Measurements from ENCODE around the gene TRAF3IP1. TPM values are rescaled to one million over a fixed set of nuclear protein-coding genes. Genes with fewer than 3 reads are reported as not detected.
A peak's percentile ranks its signal among the peaks of the same experiment; 100 is the strongest.

TRAF3IP1 gene
- total and polyA plus RNA-seq, 2 of the 13 experiments (the other 11 are each of a cell fraction or from before 2014, with no cell fraction given), result 4.1 to 12.9 TPM

DNA sequence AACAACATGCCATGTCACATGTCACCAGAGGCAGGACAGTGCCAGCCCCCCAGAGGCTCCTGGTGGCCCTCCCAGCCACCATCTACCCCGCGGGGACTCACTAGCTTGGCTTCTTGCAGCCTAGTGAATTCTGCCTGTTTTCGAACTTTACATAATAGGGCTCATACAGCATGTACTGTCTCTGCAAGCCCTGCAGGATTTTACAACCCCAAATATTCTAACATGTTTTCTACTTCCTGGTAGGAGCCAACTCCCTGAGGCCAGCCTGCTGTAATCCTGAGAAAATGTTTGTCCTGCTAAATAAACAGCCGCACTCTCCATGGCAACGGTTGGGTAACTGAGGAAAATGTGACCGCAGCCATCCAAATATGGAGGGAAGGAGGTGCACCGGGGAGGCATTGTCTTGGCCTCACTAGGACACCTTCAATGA lies 34.6 kb upstream of the TRAF3IP1 start (continued):
- TF ChIP-seq, protein P1, sequence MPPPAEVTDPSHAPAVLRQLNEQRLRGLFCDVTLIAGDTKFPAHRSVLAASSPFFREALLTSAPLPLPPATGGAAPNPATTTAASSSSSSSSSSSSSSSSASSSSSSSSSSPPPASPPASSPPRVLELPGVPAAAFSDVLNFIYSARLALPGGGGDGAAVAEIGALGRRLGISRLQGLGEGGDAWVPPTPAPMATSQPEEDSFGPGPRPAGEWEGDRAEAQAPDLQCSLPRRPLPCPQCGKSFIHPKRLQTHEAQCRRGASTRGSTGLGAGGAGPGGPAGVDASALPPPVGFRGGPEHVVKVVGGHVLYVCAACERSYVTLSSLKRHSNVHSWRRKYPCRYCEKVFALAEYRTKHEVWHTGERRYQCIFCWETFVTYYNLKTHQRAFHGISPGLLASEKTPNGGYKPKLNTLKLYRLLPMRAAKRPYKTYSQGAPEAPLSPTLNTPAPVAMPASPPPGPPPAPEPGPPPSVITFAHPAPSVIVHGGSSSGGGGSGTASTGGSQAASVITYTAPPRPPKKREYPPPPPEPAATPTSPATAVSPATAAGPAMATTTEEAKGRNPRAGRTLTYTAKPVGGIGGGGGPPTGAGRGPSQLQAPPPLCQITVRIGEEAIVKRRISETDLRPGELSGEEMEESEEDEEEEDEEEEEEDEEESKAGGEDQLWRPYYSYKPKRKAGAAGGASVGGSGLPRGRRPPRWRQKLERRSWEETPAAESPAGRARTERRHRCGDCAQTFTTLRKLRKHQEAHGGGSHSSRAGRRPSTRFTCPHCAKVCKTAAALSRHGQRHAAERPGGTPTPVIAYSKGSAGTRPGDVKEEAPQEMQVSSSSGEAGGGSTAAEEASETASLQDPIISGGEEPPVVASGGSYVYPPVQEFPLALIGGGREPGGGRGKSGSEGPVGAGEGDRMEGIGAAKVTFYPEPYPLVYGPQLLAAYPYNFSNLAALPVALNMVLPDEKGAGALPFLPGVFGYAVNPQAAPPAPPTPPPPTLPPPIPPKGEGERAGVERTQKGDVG (CRISPR knock-in tag; IDR thresholded peaks at IDR 0.05; ENCODE audit: borderline replicate concordance), result no peak
- no peak for TF ChIP-seq RARG (CRISPR knock-in tag; IDR thresholded peaks at IDR 0.05; ENCODE audit: low read depth)
- TF ChIP-seq PITX1 (CRISPR knock-in tag; IDR thresholded peaks at IDR 0.05), result peak; percentile 86
- TF ChIP-seq MTF1 (CRISPR knock-in tag; IDR thresholded peaks at IDR 0.05), result no peak
- TF ChIP-seq, protein P2, sequence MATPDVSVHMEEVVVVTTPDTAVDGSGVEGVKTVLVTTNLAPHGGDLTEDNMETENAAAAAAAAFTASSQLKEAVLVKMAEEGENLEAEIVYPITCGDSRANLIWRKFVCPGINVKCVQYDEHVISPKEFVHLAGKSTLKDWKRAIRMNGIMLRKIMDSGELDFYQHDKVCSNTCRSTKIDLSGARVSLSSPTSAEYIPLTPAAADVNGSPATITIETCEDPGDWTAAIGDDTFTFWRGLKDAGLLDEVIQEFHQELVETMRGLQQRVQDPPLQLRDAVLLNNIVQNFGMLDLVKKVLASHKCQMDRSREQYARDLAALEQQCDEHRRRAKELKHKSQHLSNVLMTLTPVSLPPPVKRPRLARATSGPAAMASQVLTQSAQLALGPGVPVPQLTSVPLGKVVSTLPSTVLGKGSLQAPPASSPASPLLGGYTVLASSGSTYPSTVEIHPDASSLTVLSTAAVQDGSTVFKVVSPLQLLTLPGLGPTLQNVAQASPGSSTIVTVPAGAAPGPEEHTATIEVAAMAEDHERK (CRISPR knock-in tag; IDR thresholded peaks at IDR 0.05; ENCODE audit: low read depth), result no peak; the same call in 1 of the 2 replicates
- no peak for TF ChIP-seq FOXO4 (CRISPR knock-in tag; conservative IDR thresholded peaks at IDR 0.05)
- TF ChIP-seq ZNF674 (CRISPR knock-in tag; IDR thresholded peaks at IDR 0.05; ENCODE audit: low read depth), result no peak
- TF ChIP-seq ZMYM2 (CRISPR knock-in tag; IDR thresholded peaks at IDR 0.05), result 0 out of 2 replicates have a peak, but pooled peaks have one; percentile 24
- peak; percentile 84; the same call in 1 of the 2 replicates for TF ChIP-seq MIER3 (CRISPR knock-in tag; IDR thresholded peaks at IDR 0.05; ENCODE audit: borderline replicate concordance)
- no peak for TF ChIP-seq ATF7-NPFF (CRISPR knock-in tag; IDR thresholded peaks at IDR 0.05; ENCODE audit: low read depth)
- TF ChIP-seq XBP1 (CRISPR knock-in tag; IDR thresholded peaks at IDR 0.05), result no peak
- TF ChIP-seq ZNF615 (CRISPR knock-in tag; IDR thresholded peaks at IDR 0.05; ENCODE audit: borderline replicate concordance), result no peak
- TF ChIP-seq DPF2 (CRISPR knock-in tag; IDR thresholded peaks at IDR 0.05; ENCODE audit: borderline replicate concordance, low read depth), result 0 out of 2 replicates have a peak, but pooled peaks have one; percentile 24
- TF ChIP-seq JARID2 (CRISPR knock-in tag; IDR thresholded peaks at IDR 0.05; ENCODE audit: insufficient replicate concordance), result no peak
- no peak for TF ChIP-seq NFE2L2 (IDR thresholded peaks at IDR 0.05; ENCODE audit: low read length)
- TF ChIP-seq TEF (CRISPR knock-in tag; IDR thresholded peaks at IDR 0.05), result 0 out of 2 replicates have a peak, but pooled peaks have one; percentile 58
- TF ChIP-seq HMGA1 (CRISPR knock-in tag; conservative IDR thresholded peaks at IDR 0.05), result no peak
- TF ChIP-seq, protein P3, sequence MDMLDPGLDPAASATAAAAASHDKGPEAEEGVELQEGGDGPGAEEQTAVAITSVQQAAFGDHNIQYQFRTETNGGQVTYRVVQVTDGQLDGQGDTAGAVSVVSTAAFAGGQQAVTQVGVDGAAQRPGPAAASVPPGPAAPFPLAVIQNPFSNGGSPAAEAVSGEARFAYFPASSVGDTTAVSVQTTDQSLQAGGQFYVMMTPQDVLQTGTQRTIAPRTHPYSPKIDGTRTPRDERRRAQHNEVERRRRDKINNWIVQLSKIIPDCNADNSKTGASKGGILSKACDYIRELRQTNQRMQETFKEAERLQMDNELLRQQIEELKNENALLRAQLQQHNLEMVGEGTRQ (IDR thresholded peaks at IDR 0.05; ENCODE audit: low read depth, low read length), result no peak
- TF ChIP-seq, protein P3 (CRISPR knock-in tag; IDR thresholded peaks at IDR 0.05; ENCODE audit: borderline replicate concordance), result peak; percentile 60; the same call in 1 of the 2 replicates
- TF ChIP-seq ZBTB7A (CRISPR knock-in tag; IDR thresholded peaks at IDR 0.05), result no peak
- TF ChIP-seq, protein P4, sequence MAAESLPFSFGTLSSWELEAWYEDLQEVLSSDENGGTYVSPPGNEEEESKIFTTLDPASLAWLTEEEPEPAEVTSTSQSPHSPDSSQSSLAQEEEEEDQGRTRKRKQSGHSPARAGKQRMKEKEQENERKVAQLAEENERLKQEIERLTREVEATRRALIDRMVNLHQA (CRISPR knock-in tag; IDR thresholded peaks at IDR 0.05), result no peak
